ENCODE results near the gene RACGAP1.

The RACGAP1 gene

GRCh38 chr12:49983892-49984291 lies 41.4 kb downstream of the RACGAP1 start:
- H3K36me3 ChIP-seq (ENCODE audit: control insufficient read depth, insufficient read depth, low read length), result peaks cover 19% of the 10 kb centered on the region
- H3K9me3 ChIP-seq (ENCODE audit: control insufficient read depth, insufficient read depth, low read depth, low read length), result no peaks in the 10 kb centered on the region
- peaks cover 21% of the 10 kb centered on the region for H3K4me1 ChIP-seq (ENCODE audit: control insufficient read depth, insufficient read depth, low read length)
- H3K27me3 ChIP-seq (ENCODE audit: control insufficient read depth, insufficient read depth, low read length), result no peaks in the 10 kb centered on the region
- H3K9ac ChIP-seq (ENCODE audit: low read length), result no peak overlapping the region
- H3K4me3 ChIP-seq (ENCODE audit: low read depth, low read length), result no peak overlapping the region
- no peak overlapping the region for H3K27ac ChIP-seq (ENCODE audit: low read depth, low read length)

- H3K27ac ChIP-seq (ENCODE audit: low read depth, low read length), result no peak overlapping the region
- H3K9me3 ChIP-seq (ENCODE audit: control insufficient read depth, insufficient read depth, low read depth, low read length), result no peaks in the 10 kb centered on the region
- H3K4me1 ChIP-seq (ENCODE audit: control insufficient read depth, insufficient read depth, low read length), result peaks cover 23% of the 10 kb centered on the region
- peaks cover 5% of the 10 kb centered on the region; the same call in 1 of the 2 replicates for H3K36me3 ChIP-seq (ENCODE audit: control insufficient read depth, insufficient read depth, low read length)
- H3K4me3 ChIP-seq (ENCODE audit: low read depth, low read length), result no peak overlapping the region
- no peak overlapping the region for H3K9ac ChIP-seq (ENCODE audit: low read length)
- no peaks in the 10 kb centered on the region for H3K27me3 ChIP-seq (ENCODE audit: control insufficient read depth, insufficient read depth, low read length)
Measured at GRCh38 chr12:49982246-49983087, 42.8 kb downstream of the RACGAP1 start.

GRCh38 chr12:49980501-49981349 lies 44.6 kb downstream of the RACGAP1 start:
- Histone ChIP-seq H3K36me3 (ENCODE audit: control insufficient read depth, insufficient read depth, low read length) (peaks cover 5% of the 10 kb centered on the region; the same call in 1 of the 2 replicates), H3K4me1 (ENCODE audit: control insufficient read depth, insufficient read depth, low read length) (peaks cover 23% of the 10 kb centered on the region), H3K9me3 (ENCODE audit: control insufficient read depth, insufficient read depth, low read depth, low read length) (no peaks in the 10 kb centered on the region), H3K27ac (ENCODE audit: low read depth, low read length) (no peak overlapping the region), H3K9ac (ENCODE audit: low read length) (no peak overlapping the region), H3K27me3 (ENCODE audit: control insufficient read depth, insufficient read depth, low read length) (no peaks in the 10 kb centered on the region), H3K4me3 (ENCODE audit: low read depth, low read length) (no peak overlapping the region)

GRCh38 chr12:49979791-49980190 lies 45.5 kb downstream of the RACGAP1 start:
- no peak overlapping the region for H3K27ac ChIP-seq (ENCODE audit: low read depth, low read length)
- H3K9ac ChIP-seq (ENCODE audit: low read length), result no peak overlapping the region
- peaks cover 21% of the 10 kb centered on the region for H3K4me1 ChIP-seq (ENCODE audit: control insufficient read depth, insufficient read depth, low read length)
- no peaks in the 10 kb centered on the region for H3K27me3 ChIP-seq (ENCODE audit: control insufficient read depth, insufficient read depth, low read length)
- H3K4me3 ChIP-seq (ENCODE audit: low read depth, low read length), result no peak overlapping the region
- no peaks in the 10 kb centered on the region for H3K9me3 ChIP-seq (ENCODE audit: control insufficient read depth, insufficient read depth, low read depth, low read length)
- H3K36me3 ChIP-seq (ENCODE audit: control insufficient read depth, insufficient read depth, low read length), result 0 out of 2 replicates have a peak, but pooled peaks cover 2% of the 10 kb centered on the region

- Histone ChIP-seq H3K9ac (ENCODE audit: low read length) (no peak overlapping the region), H3K27ac (ENCODE audit: low read depth, low read length) (no peak overlapping the region), H3K27me3 (ENCODE audit: control insufficient read depth, insufficient read depth, low read length) (no peaks in the 10 kb centered on the region), H3K4me1 (ENCODE audit: control insufficient read depth, insufficient read depth, low read length) (peaks cover 15% of the 10 kb centered on the region), H3K9me3 (ENCODE audit: control insufficient read depth, insufficient read depth, low read depth, low read length) (no peaks in the 10 kb centered on the region), H3K4me3 (ENCODE audit: low read depth, low read length) (no peak overlapping the region), H3K36me3 (ENCODE audit: control insufficient read depth, insufficient read depth, low read length) (no peaks in the 10 kb centered on the region)
Measured at GRCh38 chr12:49979016-49979586, 46.2 kb downstream of the RACGAP1 start.

- Histone ChIP-seq H3K9ac (ENCODE audit: low read length) (no peak overlapping the region), H3K36me3 (ENCODE audit: control insufficient read depth, insufficient read depth, low read length) (no peaks in the 10 kb centered on the region), H3K27me3 (ENCODE audit: control insufficient read depth, insufficient read depth, low read length) (no peaks in the 10 kb centered on the region), H3K9me3 (ENCODE audit: control insufficient read depth, insufficient read depth, low read depth, low read length) (no peaks in the 10 kb centered on the region), H3K4me1 (ENCODE audit: control insufficient read depth, insufficient read depth, low read length) (peaks cover 14% of the 10 kb centered on the region), H3K27ac (ENCODE audit: low read depth, low read length) (no peak overlapping the region), H3K4me3 (ENCODE audit: low read depth, low read length) (no peak overlapping the region)
Measured at GRCh38 chr12:49978125-49978524, 47.2 kb downstream of the RACGAP1 start.

GRCh38 chr12:49976557-49976956 lies 48.7 kb downstream of the RACGAP1 start:
- Histone ChIP-seq H3K4me3 (ENCODE audit: low read depth, low read length) (no peak overlapping the region), H3K9ac (ENCODE audit: low read length) (no peak overlapping the region)

GRCh38 chr12:49975318-49975761 lies 50.0 kb downstream of the RACGAP1 start:
- Histone ChIP-seq H3K27me3 (ENCODE audit: control insufficient read depth, insufficient read depth, low read length) (peaks cover 16% of the 10 kb centered on the region), H3K4me3 (ENCODE audit: low read depth, low read length) (no peak overlapping the region), H3K36me3 (ENCODE audit: control insufficient read depth, insufficient read depth, low read length) (no peaks in the 10 kb centered on the region), H3K9ac (ENCODE audit: low read length) (no peak overlapping the region), H3K4me1 (ENCODE audit: control insufficient read depth, insufficient read depth, low read length) (peaks cover 17% of the 10 kb centered on the region), H3K27ac (ENCODE audit: low read depth, low read length) (no peak overlapping the region), H3K9me3 (ENCODE audit: control insufficient read depth, insufficient read depth, low read depth, low read length) (no peaks in the 10 kb centered on the region)

More at GRCh38 chr12:49976557-49976956, 48.7 kb downstream of the RACGAP1 start:
- H3K36me3 ChIP-seq (ENCODE audit: control insufficient read depth, insufficient read depth, low read length), result no peaks in the 10 kb centered on the region
- H3K27me3 ChIP-seq (ENCODE audit: control insufficient read depth, insufficient read depth, low read length), result 0 out of 2 replicates have a peak, but pooled peaks cover 4% of the 10 kb centered on the region
- peaks cover 17% of the 10 kb centered on the region for H3K4me1 ChIP-seq (ENCODE audit: control insufficient read depth, insufficient read depth, low read length)
- no peaks in the 10 kb centered on the region for H3K9me3 ChIP-seq (ENCODE audit: control insufficient read depth, insufficient read depth, low read depth, low read length)
- H3K27ac ChIP-seq (ENCODE audit: low read depth, low read length), result no peak overlapping the region

- H3K4me1 ChIP-seq (ENCODE audit: control insufficient read depth, insufficient read depth, low read length), result peaks cover 17% of the 10 kb centered on the region
- no peak overlapping the region for H3K27ac ChIP-seq (ENCODE audit: low read depth, low read length)
- no peak overlapping the region for H3K4me3 ChIP-seq (ENCODE audit: low read depth, low read length)
- H3K36me3 ChIP-seq (ENCODE audit: control insufficient read depth, insufficient read depth, low read length), result no peaks in the 10 kb centered on the region
- H3K9me3 ChIP-seq (ENCODE audit: control insufficient read depth, insufficient read depth, low read depth, low read length), result no peaks in the 10 kb centered on the region
- peaks cover 21% of the 10 kb centered on the region for H3K27me3 ChIP-seq (ENCODE audit: control insufficient read depth, insufficient read depth, low read length)
- H3K9ac ChIP-seq (ENCODE audit: low read length), result no peak overlapping the region
Measured at GRCh38 chr12:49974677-49975317, 50.5 kb downstream of the RACGAP1 start.

GRCh38 chr12:49974231-49974675 lies 51.0 kb downstream of the RACGAP1 start:
- H3K27me3 ChIP-seq (ENCODE audit: control insufficient read depth, insufficient read depth, low read length), result peaks cover 27% of the 10 kb centered on the region
- H3K27ac ChIP-seq (ENCODE audit: low read depth, low read length), result no peak overlapping the region

More at GRCh38 chr12:49974231-49974675, 51.0 kb downstream of the RACGAP1 start:
- Histone ChIP-seq H3K4me1 (ENCODE audit: control insufficient read depth, insufficient read depth, low read length) (peaks cover 15% of the 10 kb centered on the region), H3K9me3 (ENCODE audit: control insufficient read depth, insufficient read depth, low read depth, low read length) (no peaks in the 10 kb centered on the region), H3K9ac (ENCODE audit: low read length) (no peak overlapping the region), H3K4me3 (ENCODE audit: low read depth, low read length) (no peak overlapping the region), H3K36me3 (ENCODE audit: control insufficient read depth, insufficient read depth, low read length) (no peaks in the 10 kb centered on the region)
